WTC11 (cell line): ENCODE measurements around the gene CMTR1.

Experiments
- CBFB ChIP-seq: sonication (generic); formaldehyde crosslinking; IDR thresholded peaks from 2 replicates; pipeline ENCODE4 v1.8.1; 2022; ENCODE audit warnings: mild to moderate bottlenecking, low read depth, missing genetic modification reagents
- CDX4 ChIP-seq: fragments of 250-450 bp; sonication (Bioruptor Pico); IDR thresholded peaks from 2 replicates; pipeline ENCODE4 v1.9.0; 2021; ENCODE audit warnings: moderate library complexity, mild to moderate bottlenecking, inconsistent platforms, borderline replicate concordance
- CREB1 ChIP-seq: sonication (generic); formaldehyde crosslinking; IDR thresholded peaks from 2 replicates; pipeline ENCODE4 v1.8.0; 2023; ENCODE audit warnings: mild to moderate bottlenecking, missing genetic modification reagents
- CTCF ChIP-seq: fragments of 200-600 bp; IDR thresholded peaks from 2 replicates; pipeline ENCODE4 v1.8.0; 2022; ENCODE audit warnings: antibody characterized with exemption
- E2F1 ChIP-seq: sonication (generic); formaldehyde crosslinking; IDR thresholded peaks from 2 replicates; pipeline ENCODE4 v1.8.0; 2022; ENCODE audit warnings: mild to moderate bottlenecking, missing genetic modification reagents
- ELF4 ChIP-seq: sonication (generic); formaldehyde crosslinking; IDR thresholded peaks from 2 replicates; pipeline ENCODE4 v1.8.1; 2022; ENCODE audit warnings: low read depth, mild to moderate bottlenecking, moderate library complexity, missing genetic modification reagents
- GTF2I ChIP-seq: fragments of 250-450 bp; sonication (Bioruptor Pico); conservative IDR thresholded peaks from 2 replicates; pipeline ENCODE4 v1.4.0; 2021; ENCODE audit warnings: mild to moderate bottlenecking
- SMAD4 ChIP-seq: sonication (generic); formaldehyde crosslinking; IDR thresholded peaks from 2 replicates; pipeline ENCODE4 v1.8.0; 2022; ENCODE audit warnings: mild to moderate bottlenecking, missing genetic modification reagents
- STAT6 ChIP-seq: sonication (generic); formaldehyde crosslinking; conservative IDR thresholded peaks from 2 replicates; pipeline ENCODE4 v1.8.1; 2023; ENCODE audit warnings: mild to moderate bottlenecking, low read depth, missing genetic modification reagents, moderate library complexity
- USF2 ChIP-seq: sonication (generic); formaldehyde crosslinking; IDR thresholded peaks from 2 replicates; pipeline ENCODE4 v1.8.1; 2023; ENCODE audit warnings: mild to moderate bottlenecking, missing genetic modification reagents, moderate library complexity
- ZNF138 ChIP-seq: sonication (generic); formaldehyde crosslinking; conservative IDR thresholded peaks from 2 replicates; pipeline ENCODE4 v1.8.1; 2022; ENCODE audit warnings: mild to moderate bottlenecking, moderate library complexity, missing genetic modification reagents
- ZNF416 ChIP-seq: fragments of 250-450 bp; sonication (Bioruptor Pico); IDR thresholded peaks from 2 replicates; pipeline ENCODE4 v1.9.0; 2021; ENCODE audit warnings: mild to moderate bottlenecking, inconsistent platforms
- ZNF423 ChIP-seq: fragments of 250-450 bp; sonication (Bioruptor Pico); IDR thresholded peaks from 2 replicates; pipeline ENCODE4 v2.1.2; 2022; ENCODE audit warnings: mild to moderate bottlenecking, moderate library complexity
- ZNF512 ChIP-seq: sonication (generic); formaldehyde crosslinking; IDR thresholded peaks from 2 replicates; pipeline ENCODE4 v1.8.1; 2022; ENCODE audit warnings: missing genetic modification reagents, borderline replicate concordance

- TF ChIP-seq ZNF512 (no peak), CTCF (no peak), CREB1 (CRISPR knock-in tag) (no peak), ELF4 (no peak), ZNF138 (CRISPR knock-in tag) (no peak), USF2 (CRISPR knock-in tag) (no peak), SMAD4 (CRISPR knock-in tag) (no peak), GTF2I (CRISPR knock-in tag) (no peak), ZNF416 (CRISPR knock-in tag) (no peak), E2F1 (CRISPR knock-in tag) (no peak), ZNF423 (CRISPR knock-in tag) (no peak), STAT6 (no peak), CDX4 (CRISPR knock-in tag) (no peak), CBFB (CRISPR knock-in tag) (no peak)
Observed at GRCh38 chr6:37502703-37503291, 69.8 kb downstream of the CMTR1 start.
